Naive B cell (primary cell): Measurements from ENCODE around the gene ODC1. TPM values are rescaled to one million over a fixed set of nuclear protein-coding genes. Genes with fewer than 3 reads are reported as not detected.

ENCODE experiments used
- ATAC-seq, 2 donors: fragments of 150-1000 bp; cut with Tn5 transposase; 2 replicates each; pipeline ENCODE4 v1.10.0; 2021; ENCODE audit warnings: low read depth in 2 of 2, mild to moderate bottlenecking in 2 of 2, moderate library complexity in 2 of 2
- DNase-seq: peaks from one replicate; pipeline ENCODE4 v3.0.0; 2022
- H3K27ac Mint-ChIP-seq, 6 donors: one replicate each; pipeline ENCODE4 v1.8.0; 2020 to 2022; ENCODE audit warnings: mild to moderate bottlenecking in 6 of 6, mixed read lengths in 6 of 6, moderate library complexity in 5 of 6, inconsistent platforms in 2 of 6
- H3K27me3 Mint-ChIP-seq, 3 donors: one replicate each; pipeline ENCODE4 v1.8.0; 2021 to 2022; ENCODE audit warnings: mixed read lengths in 3 of 3, mild to moderate bottlenecking in 1 of 3
- H3K36me3 Mint-ChIP-seq, 2 donors: one replicate each; pipeline ENCODE4 v1.8.0; 2020 to 2022; ENCODE audit warnings: mixed read lengths in 2 of 2, inconsistent platforms in 1 of 2, mild to moderate bottlenecking in 1 of 2
- H3K4me1 Mint-ChIP-seq, 3 donors: one replicate each; pipeline ENCODE4 v1.8.0; 2020 to 2022; ENCODE audit warnings: mixed read lengths in 3 of 3, inconsistent platforms in 1 of 3, mild to moderate bottlenecking in 1 of 3, moderate library complexity in 1 of 3
- H3K4me3 Mint-ChIP-seq, 8 donors: one replicate each; pipeline ENCODE4 v1.8.0; 2020 to 2022; ENCODE audit warnings: mild to moderate bottlenecking in 8 of 8, mixed read lengths in 8 of 8, moderate library complexity in 8 of 8, inconsistent platforms in 2 of 8
- H3K9me3 Mint-ChIP-seq, 7 donors: one replicate each; pipeline ENCODE4 v1.8.0; 2020 to 2022; ENCODE audit warnings: mixed read lengths in 7 of 7, mild to moderate bottlenecking in 5 of 7, inconsistent platforms in 2 of 7, moderate library complexity in 1 of 7
- polyA plus RNA-seq, 6 donors: library from polyadenylated mRNA; unstranded; fragments of 300-500 nt; fragmentation: Illumina TruSeq; gene quantifications; one replicate each; pipeline ENCODE4 v1.2.3, GENCODE V29; 2021; ENCODE audit warnings: low read depth in 6 of 6

Gene ODC1
- polyA plus RNA-seq, 6 donors from 2014 or later = 142 to 202 (median 165) TPM

- H3K36me3 Mint-ChIP-seq = peaks cover 4 to 9% of the 10 kb centered on the region in 2 donors
- peaks cover 50 to 76% (median 69%) of the 10 kb centered on the region in 3 donors for H3K4me1 Mint-ChIP-seq
- H3K27me3 Mint-ChIP-seq = no peaks in the 10 kb centered on the region
- peak; percentile 82 to 84 for ATAC-seq
- peak; percentile 80 for DNase-seq
- peak overlapping the region; percentile 93 to 98 (median 96) for H3K27ac Mint-ChIP-seq
- peak overlapping the region; percentile 76 to 93 (median 84) for H3K4me3 Mint-ChIP-seq
- H3K9me3 Mint-ChIP-seq = peaks cover 0 to 3% (median 0%) of the 10 kb centered on the region in 7 donors
These were observed 37.9 kb downstream of the ODC1 start for GRCh38 chr2:10410001-10410822.

GRCh38 chr2:10408649-10409579, 39.2 kb downstream of the ODC1 start:
- H3K36me3 Mint-ChIP-seq = peaks cover 4 to 12% of the 10 kb centered on the region in 2 donors
- peaks cover 0 to 3% (median 0%) of the 10 kb centered on the region in 7 donors for H3K9me3 Mint-ChIP-seq
- H3K4me1 Mint-ChIP-seq = peaks cover 54 to 69% (median 67%) of the 10 kb centered on the region in 3 donors
- H3K27ac Mint-ChIP-seq = peak overlapping the region; percentile 92 to 98 (median 96)
- peak overlapping the region; percentile 59 to 93 (median 84) for H3K4me3 Mint-ChIP-seq
- peak; percentile 80 for DNase-seq
- H3K27me3 Mint-ChIP-seq = no peaks in the 10 kb centered on the region
- ATAC-seq = peak; percentile 57

GRCh38 chr2:10407841-10408648, 40.1 kb downstream of the ODC1 start:
- Mint-ChIP-seq H3K36me3 (peaks cover 4 to 17% of the 10 kb centered on the region in 2 donors), H3K4me1 (peaks cover 57 to 70% (median 63%) of the 10 kb centered on the region in 3 donors), H3K9me3 (peaks cover 0 to 3% (median 0%) of the 10 kb centered on the region in 7 donors), H3K27me3 (no peaks in the 10 kb centered on the region), H3K27ac (peak overlapping the region; percentile 88 to 98 (median 96)), H3K4me3 (peak overlapping the region; percentile 59 to 93 (median 82))
- peak; percentile 34 for DNase-seq
- ATAC-seq = peak in 1 of 2 donors; percentile 15

GRCh38 chr2:10407432-10407831, 40.7 kb downstream of the ODC1 start:
- H3K27ac Mint-ChIP-seq = peak overlapping the region; percentile 32 to 94 (median 74)
- peaks cover 0 to 3% (median 0%) of the 10 kb centered on the region in 7 donors for H3K9me3 Mint-ChIP-seq
- H3K36me3 Mint-ChIP-seq = peaks cover 0 to 13% of the 10 kb centered on the region in 2 donors
- peak overlapping the region; percentile 59 to 93 (median 82) for H3K4me3 Mint-ChIP-seq
- DNase-seq = no peak
- ATAC-seq = no peak
- no peaks in the 10 kb centered on the region for H3K27me3 Mint-ChIP-seq
- peaks cover 52 to 70% (median 57%) of the 10 kb centered on the region in 3 donors for H3K4me1 Mint-ChIP-seq

GRCh38 chr2:10406491-10407188, 41.5 kb downstream of the ODC1 start:
- DNase-seq (no peak), ATAC-seq (no peak)
- no peaks in the 10 kb centered on the region for H3K9me3 Mint-ChIP-seq
- H3K27me3 Mint-ChIP-seq = no peaks in the 10 kb centered on the region
- peak overlapping the region in 3 of 6 donors; percentile 2 to 82 (median 76) for H3K27ac Mint-ChIP-seq
- H3K4me1 Mint-ChIP-seq = peaks cover 50 to 70% (median 51%) of the 10 kb centered on the region in 3 donors
- peaks cover 0 to 9% of the 10 kb centered on the region in 2 donors for H3K36me3 Mint-ChIP-seq
- peak overlapping the region in 4 of 8 donors; percentile 33 to 81 (median 62) for H3K4me3 Mint-ChIP-seq

GRCh38 chr2:10406016-10406415, 42.1 kb downstream of the ODC1 start:
- no peak for ATAC-seq
- Mint-ChIP-seq H3K27ac (no peak overlapping the region), H3K36me3 (peaks cover 0 to 9% of the 10 kb centered on the region in 2 donors), H3K9me3 (no peaks in the 10 kb centered on the region), H3K4me3 (peak overlapping the region in 1 of 8 donors; percentile 62), H3K27me3 (no peaks in the 10 kb centered on the region), H3K4me1 (peaks cover 51 to 72% (median 52%) of the 10 kb centered on the region in 3 donors)
- DNase-seq = no peak

- no peak for ATAC-seq
- Mint-ChIP-seq H3K27ac (no peak overlapping the region), H3K36me3 (peaks cover 0 to 9% of the 10 kb centered on the region in 2 donors), H3K27me3 (no peaks in the 10 kb centered on the region), H3K9me3 (no peaks in the 10 kb centered on the region), H3K4me1 (peaks cover 52 to 72% (median 53%) of the 10 kb centered on the region in 3 donors), H3K4me3 (no peak overlapping the region)
- no peak for DNase-seq
These were observed 42.7 kb downstream of the ODC1 start for GRCh38 chr2:10405448-10405847.

GRCh38 chr2:10404324-10405143, 43.6 kb downstream of the ODC1 start:
- H3K36me3 Mint-ChIP-seq = peaks cover 0 to 15% of the 10 kb centered on the region in 2 donors
- peak overlapping the region in 2 of 6 donors; percentile 29 to 62 for H3K27ac Mint-ChIP-seq
- no peak for DNase-seq
- no peak for ATAC-seq
- H3K4me3 Mint-ChIP-seq = no peak overlapping the region
- H3K27me3 Mint-ChIP-seq = no peaks in the 10 kb centered on the region
- peaks cover 0 to 2% (median 0%) of the 10 kb centered on the region in 7 donors for H3K9me3 Mint-ChIP-seq
- H3K4me1 Mint-ChIP-seq = peaks cover 53 to 71% (median 53%) of the 10 kb centered on the region in 3 donors

- no peak for DNase-seq
- H3K36me3 Mint-ChIP-seq = peaks cover 0 to 16% of the 10 kb centered on the region in 2 donors
These were observed 45.4 kb downstream of the ODC1 start for GRCh38 chr2:10402653-10403215.

GRCh38 chr2:10402062-10402585, 46.0 kb downstream of the ODC1 start:
- H3K27ac Mint-ChIP-seq = peak overlapping the region in 1 of 6 donors; percentile 54

More at GRCh38 chr2:10402653-10403215, 45.4 kb downstream of the ODC1 start:
- H3K4me1 Mint-ChIP-seq = peaks cover 42 to 62% (median 46%) of the 10 kb centered on the region in 3 donors
- H3K27ac Mint-ChIP-seq = peak overlapping the region in 2 of 6 donors; percentile 54 to 56
- H3K4me3 Mint-ChIP-seq = peak overlapping the region in 1 of 8 donors; percentile 28
- ATAC-seq = no peak
- H3K27me3 Mint-ChIP-seq = no peaks in the 10 kb centered on the region
- peaks cover 0 to 4% (median 0%) of the 10 kb centered on the region in 7 donors for H3K9me3 Mint-ChIP-seq

More at GRCh38 chr2:10402062-10402585, 46.0 kb downstream of the ODC1 start:
- no peaks in the 10 kb centered on the region for H3K27me3 Mint-ChIP-seq
- peaks cover 0 to 16% of the 10 kb centered on the region in 2 donors for H3K36me3 Mint-ChIP-seq
- H3K9me3 Mint-ChIP-seq = peaks cover 0 to 4% (median 0%) of the 10 kb centered on the region in 7 donors
- no peak for DNase-seq
- no peak for ATAC-seq
- H3K4me3 Mint-ChIP-seq = peak overlapping the region in 1 of 8 donors; percentile 19
- H3K4me1 Mint-ChIP-seq = peaks cover 36 to 56% (median 44%) of the 10 kb centered on the region in 3 donors
